GM12878 (cell line): ENCODE data around the gene GABRR1. TPM values are rescaled to one million over a fixed set of nuclear protein-coding genes. Genes with fewer than 3 reads are reported as not detected.

Source experiments
- ATAC-seq: fragments of 200-7000 bp; cut with Tn5 transposase; 3 replicates; pipeline ENCODE4 v1.9.1; 2020; ENCODE audit warnings: mild to moderate bottlenecking, moderate library complexity
- BruUV-seq: library from RNA; stranded (reverse); fragments of 400-500 nt; replicated peaks from 2 replicates; lab custom pipeline; 2021; lab: Mats Ljungman, UMichigan
- CTCF ChIA-PET: fragments of 300-600 bp; sonication (Branson Sonifier 250); formaldehyde crosslinking; extraction: SDS; loops from one replicate; lab custom pipeline; 2021; ENCODE audit warnings: inconsistent platforms; lab: Yijun Ruan, JAX
- POLR2A ChIA-PET: fragments of 350-600 bp; formaldehyde crosslinking; extraction: SDS; loops from one replicate; lab custom pipeline; 2021; ENCODE audit warnings: inconsistent platforms; lab: Charles Lee
- RAD21 ChIA-PET: fragments of 300-600 bp; sonication (Branson Sonifier 250); formaldehyde crosslinking; loops from one replicate; lab custom pipeline; 2023; ENCODE audit warnings: antibody characterized with exemption; ENCODE audit not compliant: unreplicated experiment; lab: Charles Lee
- SMC1A ChIA-PET: fragments of 300-600 bp; sonication (Branson Sonifier 250); formaldehyde crosslinking; loops from one replicate; lab custom pipeline; 2023; ENCODE audit not compliant: unreplicated experiment, uncharacterized antibody; lab: Charles Lee
- DNase-seq: peaks from one replicate; pipeline ENCODE4 v3.0.0-alpha.2; 2011; ENCODE audit warnings: low read depth, low spot score
- FAIRE-seq: peaks from 3 replicates; lab custom pipeline; 2011; peaks lifted over from hg19 to GRCh38; lab: Jason Lieb, UNC
- H2AFZ ChIP-seq: 2 replicates; pipeline ENCODE4 v1.6.0; 2011; ENCODE audit warnings: low read depth, low read length, control low read depth; ENCODE audit not compliant: control insufficient read depth
- H3K27ac ChIP-seq: 2 replicates; pipeline ENCODE4 v1.5.1; 2011; ENCODE audit warnings: control low read depth; ENCODE audit not compliant: control insufficient read depth, insufficient read depth
- H3K27me3 ChIP-seq, 2 experiments: replicated peaks in 1 of 2; 2 replicates each; pipeline versions ENCODE4 v1.6.0 to v1.6.1; 2011; ENCODE audit warnings: low read length in 1 of 2; ENCODE audit not compliant: control insufficient read depth in 2 of 2, insufficient read depth in 2 of 2
- H3K36me3 ChIP-seq, 2 experiments: 2 replicates each; pipeline ENCODE4 v1.5.1; 2011; ENCODE audit warnings: low read length in 1 of 2; ENCODE audit not compliant: control insufficient read depth in 2 of 2, insufficient read depth in 2 of 2
- H3K4me1 ChIP-seq: 2 replicates; pipeline ENCODE4 v1.6.1; 2011; ENCODE audit warnings: mild to moderate bottlenecking, low read length, moderate library complexity, mixed read lengths; ENCODE audit not compliant: control insufficient read depth, insufficient read depth
- H3K4me2 ChIP-seq: 2 replicates; pipeline ENCODE4 v1.6.0; 2011; ENCODE audit warnings: control low read depth; ENCODE audit not compliant: control insufficient read depth, insufficient read depth
- H3K4me3 ChIP-seq: fragments of 200-600 bp; sonication (generic); 2 replicates; pipeline ENCODE4 v1.5.1; 2016
- H3K79me2 ChIP-seq: 2 replicates; pipeline ENCODE4 v1.6.0; 2011; ENCODE audit warnings: low read length; ENCODE audit not compliant: control insufficient read depth, insufficient read depth
- H3K9ac ChIP-seq: 2 replicates; pipeline ENCODE4 v1.8.0; 2011; ENCODE audit warnings: low read length, control low read depth, mixed read lengths; ENCODE audit not compliant: control insufficient read depth, insufficient read depth
- H3K9me3 ChIP-seq: replicated peaks from 3 replicates; pipeline ENCODE4 v1.5.1; 2011; ENCODE audit warnings: mild to moderate bottlenecking, low read length; ENCODE audit not compliant: control insufficient read depth, insufficient read depth
- H4K20me1 ChIP-seq: 2 replicates; pipeline ENCODE4 v1.6.0; 2011; ENCODE audit not compliant: control insufficient read depth, insufficient read depth
- ATF2 ChIP-seq: IDR thresholded peaks from 2 replicates; pipeline ENCODE4 v1.6.1; 2012; ENCODE audit warnings: low read length, inconsistent platforms
- ATF7 ChIP-seq: fragments of 450-650 bp; IDR thresholded peaks from 2 replicates; pipeline ENCODE4 v1.6.1; 2016; ENCODE audit warnings: low read depth, mild to moderate bottlenecking
- BHLHE40 ChIP-seq, 2 experiments: fragments of 450-650 bp in 1 of 2; IDR thresholded peaks; 2 replicates each; pipeline ENCODE4 v1.6.1; 2011 to 2017; ENCODE audit warnings: low read depth in 2 of 2, borderline replicate concordance in 1 of 2, improper control_type of control experiment in 1 of 2, low read length in 1 of 2, mild to moderate bottlenecking in 1 of 2
- CBFB ChIP-seq: IDR thresholded peaks from 2 replicates; pipeline ENCODE4 v1.6.1; 2016; ENCODE audit warnings: antibody characterized with exemption, low read depth
- CUX1 ChIP-seq: IDR thresholded peaks from 2 replicates; pipeline ENCODE4 v1.6.1; 2012; ENCODE audit warnings: improper control_type of control experiment, low read depth, low read length; ENCODE audit not compliant: insufficient replicate concordance
- IRF3 ChIP-seq: fragments of 450-650 bp; IDR thresholded peaks from 2 replicates; pipeline ENCODE4 v1.6.1; 2014; ENCODE audit warnings: mild to moderate bottlenecking
- LARP7 ChIP-seq: fragments of 450-650 bp; IDR thresholded peaks from 2 replicates; pipeline ENCODE4 v1.6.1; 2017; ENCODE audit warnings: mild to moderate bottlenecking
- MEF2B ChIP-seq: fragments of 450-650 bp; IDR thresholded peaks from 2 replicates; pipeline ENCODE4 v1.6.1; 2018; ENCODE audit warnings: mild to moderate bottlenecking, moderate library complexity; ENCODE audit not compliant: partially characterized antibody, poor library complexity, severe bottlenecking
- NRF1 ChIP-seq: conservative IDR thresholded peaks from 2 replicates; pipeline ENCODE4 v1.6.1; 2011; ENCODE audit warnings: mild to moderate bottlenecking, low read depth, low read length, improper control_type of control experiment
- REST ChIP-seq: IDR thresholded peaks from 2 replicates; pipeline ENCODE4 v1.6.1; 2012; ENCODE audit warnings: mild to moderate bottlenecking, low read depth, low read length
- SMAD1 ChIP-seq: fragments of 450-650 bp; IDR thresholded peaks from 2 replicates; pipeline ENCODE4 v1.6.1; 2018; ENCODE audit warnings: mild to moderate bottlenecking, low read depth; ENCODE audit not compliant: partially characterized antibody
- SUPT20H ChIP-seq: IDR thresholded peaks from 2 replicates; pipeline ENCODE4 v1.6.1; 2011; ENCODE audit warnings: low read depth, mild to moderate bottlenecking, low read length, moderate library complexity, borderline replicate concordance; ENCODE audit not compliant: control insufficient read depth
- TARDBP ChIP-seq: IDR thresholded peaks from 2 replicates; pipeline ENCODE4 v1.6.1; 2016; ENCODE audit warnings: borderline replicate concordance
- WGBS: methylation state at CpG from one replicate; pipeline ENCODE4 v1.1.6; 2016; ENCODE audit warnings: low lambda C conversion rate; ENCODE audit not compliant: insufficient replicate concordance, insufficient coverage; ENCODE audit errors: missing lambda C conversion rate; 5-methylcytosine and 5-hydroxymethylcytosine counted together
- in situ Hi-C: fragments of 300-500 bp; cut with MboI; formaldehyde crosslinking; loops from 9 replicates; pipeline ENCODE4 v1.14.3; 2018; ENCODE audit warnings: mixed read lengths
- intact Hi-C: fragments of 100-400 bp; cut with micrococcal nuclease; formaldehyde crosslinking; loops from one replicate; pipeline ENCODE4 v1.14.2; 2022; ENCODE audit not compliant: unreplicated experiment
- polyA plus RNA-seq, 11 experiments: library from polyadenylated mRNA; depleted of rRNA in 4 of 11; unstranded in 6 of 11; stranded (reverse) in 5 of 11; fragments of >200 nt; fragmentation: Nextera tagmentation in 4 of 11; fragmentation: Illumina TruSeq in 1 of 11; extraction: Ambion mirVana in 4 of 11; extraction: Trizol in 1 of 11; gene quantifications; 1 replicate in 1 of 11; 2 replicates in 10 of 11; pipeline versions ENCODE4 v1.2.1 to v1.2.3, GENCODE V29; 2011 to 2016; ENCODE audit warnings: inconsistent platforms in 2 of 11, missing spikeins in 2 of 11, low read depth in 1 of 11
- total RNA-seq, 4 experiments: library from RNA; depleted of rRNA in 3 of 4; stranded (reverse); fragments of >200 nt in 3 of 4; fragmentation: Illumina TruSeq in 1 of 4; extraction: Trizol in 1 of 4; gene quantifications; 2 replicates each; pipeline versions ENCODE4 v1.2.1 to v1.2.3, GENCODE V29; 2013 to 2021

GABRR1 gene
- total and polyA plus RNA-seq, 10 of the 15 experiments (the other 5 are each of a cell fraction or from before 2014, with no cell fraction given), result not detected

GRCh38 chr6:89208551-89208950, 8.6 kb downstream of the GABRR1 start:
- POLR2A ChIA-PET, result no interaction called here
- TF ChIP-seq MEF2B, result no peak
- no peak for TF ChIP-seq REST
- TF ChIP-seq CUX1, result no peak
- no peak for TF ChIP-seq SUPT20H
- TF ChIP-seq ATF2, result no peak
- no peak for TF ChIP-seq TARDBP
- no peak for TF ChIP-seq NRF1
- no peak for TF ChIP-seq CBFB
- TF ChIP-seq SMAD1, result no peak
- TF ChIP-seq LARP7, result no peak
- no peak for TF ChIP-seq IRF3
- TF ChIP-seq BHLHE40 (IDR thresholded peaks at IDR 0.05; ENCODE audit: borderline replicate concordance in 1 of 2, low read depth in 2 of 2, low read length in 1 of 2), result no peak
- TF ChIP-seq ATF7, result no peak

More at GRCh38 chr6:89208551-89208950, 8.6 kb downstream of the GABRR1 start:
- Histone ChIP-seq H3K9ac (no peak overlapping the region), H3K4me2 (no peak overlapping the region), H2AFZ (no peak overlapping the region), H3K79me2 (no peaks in the 10 kb centered on the region), H3K27ac (no peak overlapping the region), H3K4me1 (no peaks in the 10 kb centered on the region), H3K36me3 (no peaks in the 10 kb centered on the region), H3K9me3 (no peaks in the 10 kb centered on the region), H4K20me1 (no peaks in the 10 kb centered on the region), H3K4me3 (no peak overlapping the region), H3K27me3 (no peaks in the 10 kb centered on the region)
- SMC1A ChIA-PET, result no interaction called here
- FAIRE-seq (no peak), DNase-seq (no peak), ATAC-seq (no peak)
- RAD21 ChIA-PET, result no interaction called here
- whole genome bisulfite sequencing, result 46% methylated on average over 4 of the region's 4 CpGs
- in situ Hi-C loops (no loop called here), intact Hi-C loops (no loop called here)
- no TSS peak for BruUV-seq
- CTCF ChIA-PET, result interaction anchor here (0.5 kb wide), 1 partner anchor 194 kb away, joined by 3 read pairs; no protein-coding TSS in a partner anchor
